GM18508 (cell line): ENCODE results near the gene VARS2.
"Not testable (repeated sequence)": the region's sequence is repeated elsewhere in the genome, so short reads cannot be mapped to it uniquely, and the experiment has no call there.

Experiments
- ATAC-seq: cut with Tn5 transposase; IDR thresholded peaks from one replicate; pipeline ENCODE4 v1.9.1; 2021; ENCODE audit warnings: moderate number of reproducible peaks; ENCODE audit not compliant: insufficient read depth, unreplicated experiment

Gene VARS2

GRCh38 chr6:30954631-30955366 lies 40.8 kb downstream of the VARS2 start:
- no peak for ATAC-seq

GRCh38 chr6:30955367-30956042 lies 41.5 kb downstream of the VARS2 start:
- ATAC-seq = no peak

GRCh38 chr6:30957716-30958115 lies 43.7 kb downstream of the VARS2 start:
- no peak for ATAC-seq

GRCh38 chr6:30960907-30961673 lies 47.1 kb downstream of the VARS2 start:
- no peak for ATAC-seq

- no peak for ATAC-seq
Observed at GRCh38 chr6:30962716-30963115, 48.7 kb downstream of the VARS2 start.

GRCh38 chr6:30963641-30964040 lies 49.6 kb downstream of the VARS2 start:
- no peak for ATAC-seq

GRCh38 chr6:30964075-30964474 lies 50.0 kb downstream of the VARS2 start:
- ATAC-seq = no peak

GRCh38 chr6:30965140-30965601 lies 51.1 kb downstream of the VARS2 start:
- no peak for ATAC-seq

- no peak for ATAC-seq
Observed at GRCh38 chr6:30966154-30966553, 52.1 kb downstream of the VARS2 start.

GRCh38 chr6:30969171-30969570 lies 55.1 kb downstream of the VARS2 start:
- ATAC-seq = not testable (repeated sequence)

- ATAC-seq = no peak
Observed at GRCh38 chr6:30970946-30971345, 56.9 kb downstream of the VARS2 start.

- no peak for ATAC-seq
Observed at GRCh38 chr6:30972816-30973215, 58.8 kb downstream of the VARS2 start.

- ATAC-seq = no peak
Observed at GRCh38 chr6:30974490-30975252, 60.6 kb downstream of the VARS2 start.
